Natural killer cell (primary cell): ENCODE results near the gene CRIM1. TPM values are rescaled to one million over a fixed set of nuclear protein-coding genes. Genes with fewer than 3 reads are reported as not detected.

Source experiments
- ATAC-seq, 3 donors: fragments of 150-1000 bp in 2 of 3; fragments of 200-7000 bp in 1 of 3; cut with Tn5 transposase; 1 replicate in 1 of 3; 2 replicates in 2 of 3; pipeline ENCODE4 v1.10.0; 2021; ENCODE audit warnings: mild to moderate bottlenecking in 2 of 3, moderate library complexity in 2 of 3
- DNase-seq, 2 donors: peaks; one replicate each; pipeline versions ENCODE4 v3.0.0 to v3.0.0-alpha.2; 2013 to 2021; ENCODE audit warnings: mixed read lengths in 1 of 2
- H3K27ac ChIP-seq: one replicate; pipeline ENCODE4 v1.5.1; 2013; ENCODE audit warnings: mild to moderate bottlenecking, low read length
- H3K27me3 ChIP-seq: one replicate; pipeline ENCODE4 v1.6.1; 2013; ENCODE audit warnings: low read length; ENCODE audit not compliant: control insufficient read depth, insufficient read depth
- H3K36me3 ChIP-seq: one replicate; pipeline ENCODE4 v1.6.1; 2013; ENCODE audit warnings: low read length; ENCODE audit not compliant: control insufficient read depth, insufficient read depth
- H3K4me1 ChIP-seq: one replicate; pipeline ENCODE4 v1.6.1; 2013; ENCODE audit warnings: low read length; ENCODE audit not compliant: control insufficient read depth, insufficient read depth
- H3K4me3 ChIP-seq: one replicate; pipeline ENCODE4 v1.5.1; 2013; ENCODE audit warnings: low read length
- H3K9me3 ChIP-seq: one replicate; pipeline ENCODE4 v1.6.1; 2013; ENCODE audit warnings: low read length; ENCODE audit not compliant: control insufficient read depth, insufficient read depth
- H3K27ac Mint-ChIP-seq, 2 donors: one replicate each; pipeline ENCODE4 v1.8.0; 2022; ENCODE audit warnings: mild to moderate bottlenecking in 2 of 2, mixed read lengths in 2 of 2, moderate library complexity in 1 of 2
- H3K27me3 Mint-ChIP-seq, 2 donors: one replicate each; pipeline ENCODE4 v1.8.0; 2022; ENCODE audit warnings: low read depth in 2 of 2, mixed read lengths in 2 of 2
- H3K36me3 Mint-ChIP-seq: one replicate; pipeline ENCODE4 v1.8.0; 2022; ENCODE audit warnings: mixed read lengths
- H3K4me1 Mint-ChIP-seq, 2 donors: one replicate each; pipeline ENCODE4 v1.8.0; 2022; ENCODE audit warnings: mixed read lengths in 2 of 2
- H3K4me3 Mint-ChIP-seq: one replicate; pipeline ENCODE4 v1.8.0; 2022; ENCODE audit warnings: mild to moderate bottlenecking, moderate library complexity, mixed read lengths
- H3K9me3 Mint-ChIP-seq, 2 donors: one replicate each; pipeline ENCODE4 v1.8.0; 2022; ENCODE audit warnings: mixed read lengths in 2 of 2
- WGBS: methylation state at CpG from one replicate; pipeline ENCODE4 v1.1.7; 2013; ENCODE audit warnings: missing lambda C conversion rate; ENCODE audit not compliant: insufficient coverage; 5-methylcytosine and 5-hydroxymethylcytosine counted together
- intact Hi-C: fragments of 100-400 bp; cut with micrococcal nuclease; formaldehyde crosslinking; loops from one replicate; pipeline ENCODE4 v1.14.2; 2022
- total RNA-seq, 4 donors: library from RNA; stranded (reverse); fragments of 120-200 nt in 1 of 4; gene quantifications; one replicate each; pipeline versions ENCODE4 v1.2.3 to v1.2.4, GENCODE V29; 2013 to 2022
- TF ChIP-seq, protein P1 (sequence below): fragments of 200-600 bp; IDR thresholded peaks from one replicate; pipeline ENCODE4 v1.8.0; 2022; ENCODE audit warnings: antibody characterized with exemption

The CRIM1 gene
- total RNA-seq, 3 donors from 2014 or later (not counting 1 experiment from before 2014, with no cell fraction given): 19.3 to 34.1 (median 32.9) TPM

DNA sequence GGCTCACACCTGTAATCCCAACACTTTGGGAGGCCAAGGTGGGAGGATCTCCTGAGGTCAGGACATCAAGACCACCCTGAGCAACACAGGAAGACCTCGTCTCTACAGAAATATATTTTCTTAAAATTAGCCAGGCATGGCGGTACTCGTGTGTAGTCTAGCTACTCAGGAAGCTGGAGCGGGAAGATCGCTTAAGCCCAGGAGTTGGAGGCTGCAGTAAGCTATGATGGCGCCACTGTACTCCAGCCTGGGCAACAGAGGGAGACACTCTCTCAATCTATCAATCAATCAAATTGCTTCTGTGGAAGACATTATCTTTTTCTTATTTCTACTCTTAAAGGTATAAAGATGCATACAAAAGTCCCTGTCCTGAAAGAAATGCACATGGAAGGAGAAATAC is 231.1 kb downstream of the CRIM1 start:
- peaks cover 12 to 22% of the 10 kb centered on the region in 2 donors for H3K4me1 Mint-ChIP-seq
- 97% methylated on average over 6 of the region's 6 CpGs for WGBS
- no peaks in the 10 kb centered on the region for H3K4me1 ChIP-seq
- no peak overlapping the region for H3K4me3 ChIP-seq
- TF ChIP-seq, protein P1, sequence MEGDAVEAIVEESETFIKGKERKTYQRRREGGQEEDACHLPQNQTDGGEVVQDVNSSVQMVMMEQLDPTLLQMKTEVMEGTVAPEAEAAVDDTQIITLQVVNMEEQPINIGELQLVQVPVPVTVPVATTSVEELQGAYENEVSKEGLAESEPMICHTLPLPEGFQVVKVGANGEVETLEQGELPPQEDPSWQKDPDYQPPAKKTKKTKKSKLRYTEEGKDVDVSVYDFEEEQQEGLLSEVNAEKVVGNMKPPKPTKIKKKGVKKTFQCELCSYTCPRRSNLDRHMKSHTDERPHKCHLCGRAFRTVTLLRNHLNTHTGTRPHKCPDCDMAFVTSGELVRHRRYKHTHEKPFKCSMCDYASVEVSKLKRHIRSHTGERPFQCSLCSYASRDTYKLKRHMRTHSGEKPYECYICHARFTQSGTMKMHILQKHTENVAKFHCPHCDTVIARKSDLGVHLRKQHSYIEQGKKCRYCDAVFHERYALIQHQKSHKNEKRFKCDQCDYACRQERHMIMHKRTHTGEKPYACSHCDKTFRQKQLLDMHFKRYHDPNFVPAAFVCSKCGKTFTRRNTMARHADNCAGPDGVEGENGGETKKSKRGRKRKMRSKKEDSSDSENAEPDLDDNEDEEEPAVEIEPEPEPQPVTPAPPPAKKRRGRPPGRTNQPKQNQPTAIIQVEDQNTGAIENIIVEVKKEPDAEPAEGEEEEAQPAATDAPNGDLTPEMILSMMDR: no peak
- no peak for DNase-seq
- H3K36me3 ChIP-seq: peaks cover 46% of the 10 kb centered on the region
- H3K27me3 ChIP-seq: no peaks in the 10 kb centered on the region
- intact Hi-C loops: no loop called here
- no peak overlapping the region for H3K4me3 Mint-ChIP-seq
- no peaks in the 10 kb centered on the region for H3K27me3 Mint-ChIP-seq
- peaks cover 9% of the 10 kb centered on the region for H3K36me3 Mint-ChIP-seq
- H3K9me3 ChIP-seq: no peaks in the 10 kb centered on the region
- ATAC-seq: no peak
- H3K9me3 Mint-ChIP-seq: no peaks in the 10 kb centered on the region
- no peak overlapping the region for H3K27ac Mint-ChIP-seq
- no peak overlapping the region for H3K27ac ChIP-seq

- Histone ChIP-seq H3K27ac (no peak overlapping the region), H3K36me3 (peaks cover 46% of the 10 kb centered on the region), H3K4me3 (no peak overlapping the region), H3K27me3 (no peaks in the 10 kb centered on the region), H3K4me1 (no peaks in the 10 kb centered on the region), H3K9me3 (no peaks in the 10 kb centered on the region)
- Mint-ChIP-seq H3K27ac (no peak overlapping the region), H3K27me3 (no peaks in the 10 kb centered on the region), H3K9me3 (no peaks in the 10 kb centered on the region), H3K36me3 (peaks cover 9% of the 10 kb centered on the region), H3K4me3 (no peak overlapping the region), H3K4me1 (peaks cover 16 to 26% of the 10 kb centered on the region in 2 donors)
- intact Hi-C loops: no loop called here
- 100% methylated on average over 1 of the region's 1 CpG for WGBS
- TF ChIP-seq, protein P1: no peak
- ATAC-seq: no peak
- DNase-seq: no peak
Observed at GRCh38 chr2:36587101-36587500, 231.5 kb downstream of the CRIM1 start.

GRCh38 chr2:36587556-36587955 is 232.0 kb downstream of the CRIM1 start:
- Mint-ChIP-seq H3K27me3 (no peaks in the 10 kb centered on the region), H3K36me3 (peaks cover 9% of the 10 kb centered on the region), H3K4me3 (no peak overlapping the region), H3K9me3 (no peaks in the 10 kb centered on the region), H3K27ac (no peak overlapping the region), H3K4me1 (peaks cover 19 to 26% of the 10 kb centered on the region in 2 donors)
- Histone ChIP-seq H3K9me3 (no peaks in the 10 kb centered on the region), H3K27ac (no peak overlapping the region), H3K27me3 (no peaks in the 10 kb centered on the region), H3K4me1 (no peaks in the 10 kb centered on the region), H3K4me3 (no peak overlapping the region), H3K36me3 (peaks cover 46% of the 10 kb centered on the region)
- intact Hi-C loops: no loop called here
- TF ChIP-seq, protein P1: no peak
- no peak for DNase-seq
- WGBS: no CpG with 5 or more reads among the region's 3 CpGs
- no peak for ATAC-seq

DNA sequence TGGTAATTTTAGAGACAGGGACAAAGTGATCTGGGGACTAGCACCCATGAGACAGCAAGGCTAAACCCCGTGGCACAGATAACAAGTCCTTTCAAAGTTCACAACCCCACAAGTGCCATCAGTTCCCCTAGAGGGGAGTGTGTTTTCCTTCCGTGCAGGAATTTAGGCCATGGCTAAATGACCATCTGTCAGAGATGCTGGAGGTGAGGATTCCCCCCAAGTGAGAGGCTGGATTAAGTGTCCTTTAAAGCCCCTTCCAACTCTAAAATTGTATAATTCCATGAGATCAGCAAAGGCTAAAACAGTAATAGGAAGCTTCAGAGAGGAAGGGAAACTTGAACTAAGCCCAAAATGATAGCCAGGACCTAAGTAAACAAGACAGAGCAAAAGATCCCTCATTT is 233.7 kb downstream of the CRIM1 start:
- Mint-ChIP-seq H3K36me3 (peaks cover 4% of the 10 kb centered on the region), H3K9me3 (no peaks in the 10 kb centered on the region), H3K27me3 (no peaks in the 10 kb centered on the region), H3K4me1 (peaks cover 30 to 33% of the 10 kb centered on the region in 2 donors), H3K4me3 (no peak overlapping the region), H3K27ac (no peak overlapping the region)
- Histone ChIP-seq H3K9me3 (no peaks in the 10 kb centered on the region), H3K27ac (no peak overlapping the region), H3K36me3 (peaks cover 31% of the 10 kb centered on the region), H3K4me3 (no peak overlapping the region), H3K27me3 (no peaks in the 10 kb centered on the region), H3K4me1 (no peaks in the 10 kb centered on the region)
- 83% methylated on average over 1 of the region's 2 CpGs for WGBS
- TF ChIP-seq, protein P1: no peak
- intact Hi-C loops: no loop called here
- no peak for ATAC-seq
- DNase-seq: no peak
